GM12873 (cell line): ENCODE results near the gene GASK1A.

Source experiments
- TF ChIP-seq, protein P1 (sequence below): IDR thresholded peaks from 2 replicates; pipeline ENCODE4 v1.5.1; 2012; ENCODE audit warnings: low read depth, mild to moderate bottlenecking, moderate library complexity, low read length, control low read depth; ENCODE audit not compliant: insufficient read depth; ENCODE audit errors: missing control alignments

GASK1A gene

DNA sequence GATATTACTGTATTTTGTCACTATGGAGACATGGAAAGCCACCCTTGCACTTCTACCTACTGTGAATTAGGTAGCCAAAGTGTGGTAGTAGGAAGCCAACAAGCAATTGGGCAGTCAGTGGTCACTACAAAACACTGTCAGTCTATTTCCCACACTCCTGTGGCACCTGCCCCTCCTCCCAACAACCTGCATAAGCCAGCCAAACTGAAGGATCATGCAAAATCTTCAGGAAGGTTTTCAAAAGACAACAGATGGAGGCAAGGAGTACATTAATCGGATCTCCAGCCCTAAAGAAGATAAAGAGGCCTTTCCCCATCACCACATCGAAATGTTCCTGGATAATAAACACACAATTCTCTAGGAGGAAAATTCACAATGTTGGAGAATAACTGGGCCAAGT lies 114.9 kb downstream of the GASK1A start:
- TF ChIP-seq, protein P1, sequence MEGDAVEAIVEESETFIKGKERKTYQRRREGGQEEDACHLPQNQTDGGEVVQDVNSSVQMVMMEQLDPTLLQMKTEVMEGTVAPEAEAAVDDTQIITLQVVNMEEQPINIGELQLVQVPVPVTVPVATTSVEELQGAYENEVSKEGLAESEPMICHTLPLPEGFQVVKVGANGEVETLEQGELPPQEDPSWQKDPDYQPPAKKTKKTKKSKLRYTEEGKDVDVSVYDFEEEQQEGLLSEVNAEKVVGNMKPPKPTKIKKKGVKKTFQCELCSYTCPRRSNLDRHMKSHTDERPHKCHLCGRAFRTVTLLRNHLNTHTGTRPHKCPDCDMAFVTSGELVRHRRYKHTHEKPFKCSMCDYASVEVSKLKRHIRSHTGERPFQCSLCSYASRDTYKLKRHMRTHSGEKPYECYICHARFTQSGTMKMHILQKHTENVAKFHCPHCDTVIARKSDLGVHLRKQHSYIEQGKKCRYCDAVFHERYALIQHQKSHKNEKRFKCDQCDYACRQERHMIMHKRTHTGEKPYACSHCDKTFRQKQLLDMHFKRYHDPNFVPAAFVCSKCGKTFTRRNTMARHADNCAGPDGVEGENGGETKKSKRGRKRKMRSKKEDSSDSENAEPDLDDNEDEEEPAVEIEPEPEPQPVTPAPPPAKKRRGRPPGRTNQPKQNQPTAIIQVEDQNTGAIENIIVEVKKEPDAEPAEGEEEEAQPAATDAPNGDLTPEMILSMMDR, result no peak

- TF ChIP-seq, protein P1, result no peak
Observed at GRCh38 chr3:43094381-43094780, 115.3 kb downstream of the GASK1A start.

GRCh38 chr3:43094851-43095250 lies 115.7 kb downstream of the GASK1A start:
- TF ChIP-seq, protein P1, result no peak

DNA sequence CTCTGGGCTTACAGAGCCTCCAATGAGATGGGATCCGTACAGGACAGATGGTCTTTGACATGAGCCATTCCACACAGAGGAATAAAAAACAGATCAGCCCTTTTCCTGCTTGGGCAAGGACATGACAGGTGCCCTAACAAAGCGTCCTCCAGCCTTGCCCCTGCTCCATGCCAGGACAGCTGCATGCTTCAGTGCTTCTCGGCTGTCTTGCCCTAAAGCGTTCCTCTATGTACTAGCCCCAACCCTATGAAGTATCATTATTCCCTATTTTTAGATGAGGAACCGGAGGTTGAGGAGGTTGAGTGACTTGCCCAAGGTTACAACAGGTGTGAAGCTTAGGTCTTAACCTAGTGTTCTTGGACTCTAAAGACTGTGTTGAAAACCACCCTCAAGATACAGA lies 116.3 kb downstream of the GASK1A start:
- TF ChIP-seq, protein P1, result no peak

DNA sequence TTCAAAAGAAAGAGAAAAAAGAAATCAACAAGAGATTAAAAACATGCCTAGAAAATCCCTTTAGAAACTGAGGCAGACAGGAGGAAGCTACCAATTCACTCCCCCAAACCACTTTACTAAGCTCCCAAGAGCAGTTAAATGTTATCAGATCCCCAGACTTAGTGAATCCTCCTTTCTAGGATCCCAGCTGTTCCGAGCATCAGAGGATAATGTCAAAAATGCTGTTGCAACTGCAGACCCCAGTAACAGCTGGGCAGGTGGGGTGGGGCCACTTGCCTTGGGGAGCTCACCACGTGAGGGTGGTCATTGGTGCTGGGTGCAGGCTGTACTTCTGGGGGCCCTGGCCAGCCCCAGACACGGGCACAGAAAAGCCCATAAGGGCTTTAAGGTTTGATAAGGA lies 117.7 kb downstream of the GASK1A start:
- TF ChIP-seq, protein P1, result no peak

- TF ChIP-seq, protein P1, result no peak
Observed at GRCh38 chr3:43097400-43098080, 118.4 kb downstream of the GASK1A start.

DNA sequence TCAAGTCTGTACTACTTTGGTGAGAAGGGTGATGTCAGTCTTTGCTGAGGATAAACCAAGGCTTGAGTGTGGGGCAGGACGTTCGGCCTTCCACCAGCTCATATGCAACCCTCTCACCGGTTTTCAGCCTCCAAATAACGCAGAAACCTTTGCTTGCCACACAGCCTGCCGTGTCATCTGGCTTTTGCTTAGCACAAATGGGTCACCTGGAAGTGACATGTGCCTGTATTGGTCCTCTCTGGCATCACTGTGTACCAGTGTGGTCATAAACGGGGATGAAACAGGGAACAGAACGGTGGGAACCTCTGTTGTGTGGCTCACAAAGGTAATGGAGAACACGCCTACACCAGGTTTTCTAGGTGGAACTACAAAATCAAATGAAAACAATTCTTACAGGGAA lies 119.7 kb downstream of the GASK1A start:
- TF ChIP-seq, protein P1, result no peak
